Measurements from ENCODE around the gene MMP2. TPM values are rescaled to one million over a fixed set of nuclear protein-coding genes. Genes with fewer than 3 reads are reported as not detected.

The MMP2 gene
- total and polyA plus RNA-seq, 8 donors = 17.7 to 206 (median 96.7) TPM

DNA sequence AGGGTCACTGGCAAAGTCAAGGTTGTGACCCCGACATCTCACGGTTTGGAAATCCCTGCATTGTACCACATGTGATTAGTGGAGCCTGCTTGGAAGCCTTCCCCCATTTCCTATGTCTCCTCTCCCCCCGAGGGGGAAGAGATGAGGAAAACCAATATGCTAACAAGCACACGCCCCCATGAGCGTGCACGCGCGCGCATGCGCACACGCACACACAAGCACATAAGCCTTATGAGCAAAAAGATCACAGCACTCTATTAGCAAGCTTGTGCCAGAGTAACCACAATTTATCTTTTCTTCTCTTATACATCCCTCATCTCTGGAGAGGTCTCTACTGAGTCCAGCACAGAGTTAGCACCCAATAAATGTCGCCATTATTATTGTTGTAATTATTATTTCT lies 31.8 kb upstream of the MMP2 start:
- Histone ChIP-seq H3K4me3 (no peak overlapping the region), H3K36me3 (no peaks in the 10 kb centered on the region), H3K27ac (no peak overlapping the region), H3K9me3 (no peaks in the 10 kb centered on the region), H3K27me3 (no peaks in the 10 kb centered on the region), H3K4me1 (no peaks in the 10 kb centered on the region)
- no peak for DNase-seq
- no peak for TF ChIP-seq POLR2A (IDR thresholded peaks at IDR 0.05)
- no peak for TF ChIP-seq CTCF (IDR thresholded peaks at IDR 0.05)
- TF ChIP-seq EP300 (IDR thresholded peaks at IDR 0.05) = no peak
- TF ChIP-seq POLR2AphosphoS5 (IDR thresholded peaks at IDR 0.05) = no peak
- intact Hi-C loops (cut with DNase I; ENCODE audit: low total_unique reads) = no loop called here
- WGBS, 5 donors = 84 to 96% (median 92%) methylated on average over 12 of the region's 12 CpGs

DNA sequence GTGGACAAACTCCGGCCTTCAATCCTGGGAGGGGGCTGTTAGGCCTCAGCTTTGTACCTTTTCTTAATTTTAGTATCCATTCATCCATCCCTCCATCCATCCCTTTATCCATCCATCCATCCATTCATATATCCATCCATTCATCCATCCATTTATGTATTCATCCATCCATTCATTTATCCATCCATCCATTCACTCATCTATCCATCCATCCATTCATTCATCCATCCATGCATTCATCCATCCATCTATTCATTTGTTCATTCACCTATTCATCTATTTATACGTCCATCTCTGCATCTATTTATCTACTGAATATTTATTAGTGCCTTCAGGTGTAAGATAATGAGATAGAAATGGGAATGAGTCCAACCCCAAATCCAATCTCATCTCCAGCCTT lies 26.0 kb upstream of the MMP2 start:
- Histone ChIP-seq H3K9me3 (no peaks in the 10 kb centered on the region), H3K36me3 (no peaks in the 10 kb centered on the region), H3K27ac (no peak overlapping the region), H3K27me3 (no peaks in the 10 kb centered on the region), H3K4me1 (no peaks in the 10 kb centered on the region), H3K4me3 (no peak overlapping the region)
- intact Hi-C loops (cut with DNase I; ENCODE audit: low total_unique reads) = no loop called here
- TF ChIP-seq POLR2AphosphoS5 (IDR thresholded peaks at IDR 0.05) (no peak), EP300 (IDR thresholded peaks at IDR 0.05) (no peak), CTCF (IDR thresholded peaks at IDR 0.05) (no peak), POLR2A (IDR thresholded peaks at IDR 0.05) (no peak)
- 74 to 79% (median 76%) methylated on average over 2 of the region's 2 CpGs for WGBS, 5 donors
- DNase-seq = no peak

GRCh38 chr16:55453909-55454308 lies 25.1 kb upstream of the MMP2 start:
- Histone ChIP-seq H3K9me3 (no peaks in the 10 kb centered on the region), H3K27ac (no peak overlapping the region), H3K4me1 (no peaks in the 10 kb centered on the region), H3K36me3 (no peaks in the 10 kb centered on the region), H3K4me3 (no peak overlapping the region), H3K27me3 (no peaks in the 10 kb centered on the region)
- TF ChIP-seq POLR2AphosphoS5 (IDR thresholded peaks at IDR 0.05) = no peak
- TF ChIP-seq CTCF (IDR thresholded peaks at IDR 0.05) = no peak
- no peak for TF ChIP-seq POLR2A (IDR thresholded peaks at IDR 0.05)
- no peak for TF ChIP-seq EP300 (IDR thresholded peaks at IDR 0.05)
- DNase-seq = no peak
- WGBS, 5 donors = 38 to 66% (median 53%) methylated on average over 2 of the region's 2 CpGs
- intact Hi-C loops (cut with DNase I; ENCODE audit: low total_unique reads) = no loop called here

- TF ChIP-seq POLR2AphosphoS5 (IDR thresholded peaks at IDR 0.05) (no peak), CTCF (IDR thresholded peaks at IDR 0.05) (no peak), EP300 (IDR thresholded peaks at IDR 0.05) (no peak), POLR2A (IDR thresholded peaks at IDR 0.05) (no peak)
Observed at GRCh38 chr16:55454861-55455260, 24.1 kb upstream of the MMP2 start.

More at GRCh38 chr16:55454861-55455260, 24.1 kb upstream of the MMP2 start:
- 59 to 83% (median 73%) methylated on average over 6 of the region's 6 CpGs for WGBS, 5 donors
- H3K4me1 ChIP-seq = no peaks in the 10 kb centered on the region
- no peaks in the 10 kb centered on the region for H3K27me3 ChIP-seq
- no peaks in the 10 kb centered on the region for H3K9me3 ChIP-seq
- no peak for DNase-seq
- intact Hi-C loops (cut with DNase I; ENCODE audit: low total_unique reads) = no loop called here
- no peak overlapping the region for H3K27ac ChIP-seq
- H3K36me3 ChIP-seq = no peaks in the 10 kb centered on the region
- no peak overlapping the region for H3K4me3 ChIP-seq
